Measurements from ENCODE around the gene TSPEAR.
"Not testable (repeated sequence)": the region's sequence is repeated elsewhere in the genome, so short reads cannot be mapped to it uniquely, and the experiment has no call there.

The TSPEAR gene

DNA sequence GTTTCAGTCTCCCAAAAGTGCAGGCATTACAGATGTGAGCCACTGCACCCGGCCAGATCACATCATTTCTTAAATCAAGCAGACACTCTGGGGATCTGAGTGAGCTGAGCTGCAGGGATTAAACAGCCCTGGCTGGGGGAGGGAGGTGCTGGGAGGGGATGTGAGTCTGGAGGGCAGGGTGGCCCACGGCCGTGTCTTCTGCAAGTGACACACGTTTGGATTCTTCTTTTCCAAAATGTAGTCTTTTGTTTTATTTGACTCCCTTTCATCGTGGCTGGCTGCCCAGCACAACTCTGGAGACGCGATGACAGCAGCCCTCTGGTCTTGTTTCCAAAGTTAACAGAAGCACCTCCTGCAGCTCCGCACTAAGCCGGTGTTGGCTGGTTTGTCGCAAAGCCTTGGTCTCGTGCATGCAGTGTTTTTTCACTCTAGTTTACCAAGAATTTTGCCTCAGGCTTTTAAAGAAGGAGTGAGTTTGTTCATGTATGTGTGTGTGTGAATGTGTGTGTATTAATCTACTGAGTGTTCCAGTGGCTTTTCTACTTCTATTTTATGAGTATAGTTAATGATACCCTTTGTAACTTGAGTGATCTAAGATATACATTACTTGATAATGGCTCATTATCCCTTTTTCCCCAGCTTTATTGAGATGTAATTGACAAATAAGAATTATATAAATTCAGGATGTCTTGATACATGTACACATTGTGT, 128.1 kb downstream of the TSPEAR start:
- TF ChIP-seq, protein P1, sequence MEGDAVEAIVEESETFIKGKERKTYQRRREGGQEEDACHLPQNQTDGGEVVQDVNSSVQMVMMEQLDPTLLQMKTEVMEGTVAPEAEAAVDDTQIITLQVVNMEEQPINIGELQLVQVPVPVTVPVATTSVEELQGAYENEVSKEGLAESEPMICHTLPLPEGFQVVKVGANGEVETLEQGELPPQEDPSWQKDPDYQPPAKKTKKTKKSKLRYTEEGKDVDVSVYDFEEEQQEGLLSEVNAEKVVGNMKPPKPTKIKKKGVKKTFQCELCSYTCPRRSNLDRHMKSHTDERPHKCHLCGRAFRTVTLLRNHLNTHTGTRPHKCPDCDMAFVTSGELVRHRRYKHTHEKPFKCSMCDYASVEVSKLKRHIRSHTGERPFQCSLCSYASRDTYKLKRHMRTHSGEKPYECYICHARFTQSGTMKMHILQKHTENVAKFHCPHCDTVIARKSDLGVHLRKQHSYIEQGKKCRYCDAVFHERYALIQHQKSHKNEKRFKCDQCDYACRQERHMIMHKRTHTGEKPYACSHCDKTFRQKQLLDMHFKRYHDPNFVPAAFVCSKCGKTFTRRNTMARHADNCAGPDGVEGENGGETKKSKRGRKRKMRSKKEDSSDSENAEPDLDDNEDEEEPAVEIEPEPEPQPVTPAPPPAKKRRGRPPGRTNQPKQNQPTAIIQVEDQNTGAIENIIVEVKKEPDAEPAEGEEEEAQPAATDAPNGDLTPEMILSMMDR (IDR thresholded peaks at IDR 0.05), result no peak

DNA sequence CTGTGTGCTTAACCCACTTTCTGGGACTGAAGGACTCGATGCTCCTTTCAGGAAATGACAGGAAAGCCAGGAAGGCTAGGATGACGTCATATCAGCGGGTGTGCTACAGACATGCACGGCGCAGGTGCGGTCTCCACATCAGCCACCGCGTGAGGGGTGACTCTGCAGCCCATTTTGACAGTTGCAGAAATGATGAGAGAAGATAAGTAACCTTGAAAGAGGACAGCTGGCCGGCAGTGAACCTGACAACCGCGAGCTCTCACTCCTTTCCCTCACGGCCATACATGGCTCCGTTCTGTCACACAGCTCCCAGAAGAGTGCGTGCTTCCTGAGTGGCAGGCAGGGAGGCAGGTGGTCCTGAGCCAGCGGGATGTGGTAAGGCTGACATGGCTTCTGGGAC, 129.3 kb downstream of the TSPEAR start:
- no peak overlapping the region for H3K27ac ChIP-seq
- H3K4me3 ChIP-seq, result no peak overlapping the region
- H3K4me1 ChIP-seq, result no peaks in the 10 kb centered on the region
- no peaks in the 10 kb centered on the region for H3K36me3 ChIP-seq
- TF ChIP-seq, protein P1 (IDR thresholded peaks at IDR 0.05), result no peak
- H3K9me3 ChIP-seq, result peaks cover 0 to 35% (median 30%) of the 10 kb centered on the region in 3 donors
- peaks cover 0 to 27% of the 10 kb centered on the region in 2 donors for H3K27me3 ChIP-seq
- peak in 1 of 2 donors; percentile 37 for DNase-seq
- intact Hi-C loops (cut with DNase I; ENCODE audit: low total_unique reads), result no loop called here

More for the DNA sequence above, 128.1 kb downstream of the TSPEAR start:
- intact Hi-C loops (cut with DNase I; ENCODE audit: low total_unique reads), result no loop called here
- Histone ChIP-seq H3K27ac (no peak overlapping the region), H3K9me3 (peaks cover 0 to 30% (median 24%) of the 10 kb centered on the region in 3 donors), H3K4me3 (no peak overlapping the region), H3K27me3 (peaks cover 0 to 27% of the 10 kb centered on the region in 2 donors), H3K36me3 (no peaks in the 10 kb centered on the region), H3K4me1 (no peaks in the 10 kb centered on the region)
- no peak for DNase-seq

DNA sequence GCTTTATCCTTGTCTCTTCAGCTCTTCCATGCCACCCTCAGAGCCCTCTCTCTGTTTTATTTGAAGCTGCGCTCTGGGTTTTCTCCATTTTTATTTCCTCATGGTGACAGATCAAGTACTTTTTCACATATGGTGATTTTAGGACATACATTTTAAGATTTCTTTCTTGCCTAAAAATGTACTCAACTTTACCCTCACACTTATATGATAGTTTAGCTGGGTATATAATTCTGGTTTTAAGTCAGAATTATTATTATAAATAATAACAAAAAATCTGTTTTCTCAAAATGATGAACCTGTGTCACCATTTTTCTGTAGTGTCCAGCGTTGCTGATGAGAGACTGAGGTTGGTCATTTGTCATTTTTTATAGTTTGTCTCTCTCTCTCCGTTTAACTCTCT, 130.2 kb downstream of the TSPEAR start:
- Histone ChIP-seq H3K27me3 (peaks cover 0 to 23% of the 10 kb centered on the region in 2 donors), H3K4me3 (no peak overlapping the region), H3K36me3 (no peaks in the 10 kb centered on the region), H3K27ac (no peak overlapping the region), H3K9me3 (peaks cover 0 to 43% (median 30%) of the 10 kb centered on the region in 3 donors), H3K4me1 (no peaks in the 10 kb centered on the region)
- DNase-seq, result no peak
- TF ChIP-seq, protein P1 (IDR thresholded peaks at IDR 0.05), result no peak
- intact Hi-C loops (cut with DNase I; ENCODE audit: low total_unique reads), result no loop called here

DNA sequence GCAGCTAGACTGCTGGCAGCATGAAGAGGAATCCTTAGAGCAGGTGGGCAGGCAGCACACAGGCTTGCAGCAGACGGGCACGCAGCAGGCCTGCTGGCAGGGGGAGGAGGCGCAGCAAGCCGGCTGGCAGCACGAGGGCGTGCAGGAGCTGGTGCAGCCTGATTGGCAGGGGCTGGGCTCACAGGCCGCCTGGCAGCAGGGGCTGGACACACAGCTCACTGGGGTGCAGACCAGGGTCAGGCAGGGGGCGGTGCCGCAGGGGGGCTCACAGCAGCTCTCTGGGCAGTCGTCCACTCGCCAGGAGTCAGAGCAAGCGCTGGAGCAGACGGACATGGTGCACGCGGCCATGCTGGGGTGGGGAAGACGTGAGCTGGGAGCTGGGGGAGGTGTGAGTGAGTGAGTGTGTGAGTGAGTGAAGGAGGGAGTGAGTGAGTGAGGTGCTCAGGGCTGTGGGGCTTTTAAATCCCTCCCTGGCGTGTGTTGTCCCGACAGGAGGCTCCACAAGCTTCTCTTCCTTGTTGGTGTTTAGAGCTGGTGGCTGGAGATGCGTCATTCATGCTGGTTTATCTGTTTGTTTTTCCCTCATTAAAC, 131.0 kb downstream of the TSPEAR start, which contains the start of gene KRTAP10-5:
KRTAP10-5 (minus strand) TSS at position 374 of the 591 bp plus-strand sequence; CDS start at position 348, 26 bp downstream.
- intact Hi-C loops (cut with DNase I; ENCODE audit: low total_unique reads); DNase-seq; H3K36me3 ChIP-seq; H3K4me1 ChIP-seq; H3K27ac ChIP-seq; H3K4me3 ChIP-seq: not testable (repeated sequence)
- H3K27me3 ChIP-seq, result peaks cover 0 to 15% of the 10 kb centered on the region in 2 donors
- H3K9me3 ChIP-seq, result peaks cover 0 to 43% (median 30%) of the 10 kb centered on the region in 3 donors

DNA sequence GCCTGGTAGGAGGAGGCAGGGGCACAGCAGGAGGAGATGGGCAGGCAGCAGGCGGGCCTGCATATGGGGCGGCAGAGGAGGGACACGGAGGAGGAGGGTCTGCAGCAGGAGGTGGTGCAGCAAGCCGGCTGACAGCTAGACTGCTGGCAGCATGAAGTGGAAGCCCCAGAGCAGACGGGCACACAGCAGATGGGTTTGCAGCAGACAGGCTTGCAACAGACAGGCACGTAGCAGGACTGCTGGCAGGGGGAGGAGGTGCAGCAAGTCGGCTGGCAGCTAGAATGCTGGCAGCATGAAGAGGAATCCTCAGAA, 131.6 kb downstream of the TSPEAR start:
- Histone ChIP-seq H3K27ac (no peak overlapping the region), H3K4me1 (no peaks in the 10 kb centered on the region), H3K27me3 (peaks cover 0 to 20% of the 10 kb centered on the region in 2 donors), H3K9me3 (peaks cover 0 to 43% (median 30%) of the 10 kb centered on the region in 3 donors), H3K4me3 (no peak overlapping the region), H3K36me3 (no peaks in the 10 kb centered on the region)
- peak in 1 of 2 donors; percentile 48 for DNase-seq
- TF ChIP-seq, protein P1 (IDR thresholded peaks at IDR 0.05), result no peak
- intact Hi-C loops (cut with DNase I; ENCODE audit: low total_unique reads), result no loop called here

Measured in tibial artery (tissue), 4 donors.